Fibroblast of lung (primary cell): Measurements from ENCODE around the gene FAM170B.

ENCODE experiments used
- CTCF ChIP-seq, 2 donors: IDR thresholded peaks in 1 of 2; conservative IDR thresholded peaks in 1 of 2; 1 replicate in 1 of 2; 2 replicates in 1 of 2; pipeline ENCODE4 v1.5.1; 2011 to 2012; ENCODE audit warnings: low read length in 2 of 2, control low read depth in 1 of 2, inconsistent platforms in 1 of 2, low read depth in 1 of 2, mild to moderate bottlenecking in 1 of 2
- EZH2 ChIP-seq: IDR thresholded peaks from 2 replicates; pipeline ENCODE4 v1.5.1; 2012; ENCODE audit warnings: low read length, control low read depth, mild to moderate bottlenecking; ENCODE audit errors: missing control alignments

DNA sequence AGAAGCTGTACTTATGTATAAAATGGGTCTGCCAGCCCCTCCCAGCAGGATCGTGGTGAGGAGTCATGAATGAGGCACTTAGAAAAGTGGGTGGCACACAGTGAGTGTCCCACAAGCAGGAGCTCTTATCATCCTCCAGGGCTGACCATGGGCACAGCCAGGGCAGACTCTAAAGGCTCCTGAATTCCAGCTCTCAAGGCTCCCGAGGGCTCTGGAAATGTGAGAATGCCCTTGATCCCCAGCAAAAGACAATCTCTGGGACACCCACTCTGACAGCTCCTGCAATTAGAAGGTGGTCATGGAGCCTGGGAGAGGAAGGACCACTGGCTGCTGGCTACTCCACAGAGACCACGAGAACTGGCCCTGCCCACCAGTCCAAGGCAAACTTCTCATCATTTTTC, 20.1 kb downstream of the FAM170B start:
- no peak for TF ChIP-seq CTCF (conservative IDR thresholded peaks at IDR 0.05 in 1 of 2, IDR thresholded peaks at IDR 0.05 in 1 of 2; ENCODE audit: low read depth in 1 of 2, low read length in 2 of 2)
- no peak for TF ChIP-seq EZH2
